Upper lobe of left lung (tissue), 6 donors: ENCODE measurements around the gene FRMPD2. TPM values are rescaled to one million over a fixed set of nuclear protein-coding genes. Genes with fewer than 3 reads are reported as not detected.

Experiments used
- ATAC-seq, 2 donors: fragments of 200-7000 bp; cut with Tn5 transposase; one replicate each; pipeline ENCODE4 v1.9.1; 2022; ENCODE audit warnings: mild to moderate bottlenecking in 2 of 2, moderate library complexity in 2 of 2; ENCODE audit not compliant: low FRiP score in 2 of 2
- DNase-seq, 2 donors: peaks; one replicate each; pipeline ENCODE4 v3.0.0-alpha.2; 2019 to 2020
- H3K27ac ChIP-seq, 4 donors: fragments of 200-600 bp; sonication (generic); one replicate each; pipeline ENCODE4 v1.5.1; 2016 to 2019
- H3K27me3 ChIP-seq, 4 donors: fragments of 200-600 bp; sonication (generic); one replicate each; pipeline ENCODE4 v1.5.1; 2017 to 2019
- H3K36me3 ChIP-seq, 4 donors: fragments of 200-600 bp; sonication (generic); one replicate each; pipeline ENCODE4 v1.5.1; 2016 to 2019
- H3K4me1 ChIP-seq, 4 donors: fragments of 200-600 bp; sonication (generic); one replicate each; pipeline ENCODE4 v1.5.1; 2018 to 2019
- H3K4me3 ChIP-seq, 4 donors: fragments of 200-600 bp; sonication (generic); one replicate each; pipeline ENCODE4 v1.5.1; 2017 to 2019; ENCODE audit warnings: mild to moderate bottlenecking in 2 of 4, moderate library complexity in 1 of 4
- H3K9me3 ChIP-seq, 4 donors: fragments of 200-600 bp; sonication (generic); one replicate each; pipeline ENCODE4 v1.5.1; 2018 to 2019
- CTCF ChIP-seq, 6 experiments: fragments of 450-650 bp in 4 of 6; fragments of 200-600 bp in 2 of 6; sonication (generic) in 2 of 6; IDR thresholded peaks; one replicate each; pipeline ENCODE4 v1.5.1; 2016 to 2019; ENCODE audit warnings: antibody characterized with exemption in 6 of 6
- EP300 ChIP-seq, 4 donors: sonication (generic); formaldehyde crosslinking; IDR thresholded peaks; one replicate each; pipeline ENCODE4 v1.5.1; 2017; ENCODE audit warnings: antibody characterized with exemption in 4 of 4, control low read depth in 2 of 4
- POLR2A ChIP-seq, 4 donors: fragments of 450-650 bp; IDR thresholded peaks; one replicate each; pipeline ENCODE4 v1.5.1; 2016 to 2017; ENCODE audit warnings: antibody characterized with exemption in 4 of 4, mild to moderate bottlenecking in 2 of 4
- POLR2AphosphoS5 ChIP-seq, 2 donors: sonication (generic); formaldehyde crosslinking; IDR thresholded peaks; one replicate each; pipeline ENCODE4 v1.5.1; 2017; ENCODE audit warnings: antibody characterized with exemption in 2 of 2
- WGBS, 2 donors: methylation state at CpG; one replicate each; pipeline ENCODE4 v1.1.5; 2017 to 2018; 5-methylcytosine and 5-hydroxymethylcytosine counted together
- total RNA-seq, 6 donors: library from RNA; depleted of rRNA in 4 of 6; stranded (reverse); fragments of >200 nt in 4 of 6; gene quantifications; one replicate each; pipeline versions ENCODE4 v1.1.0 to v1.2.1, GENCODE V29; 2016 to 2021
- donor health status: DM: no; HTN: no; CAD: no; lungs with moderate emphysema.
- donor health status: DM: no; HTN: yes; CAD: no; lungs with severe emphysema.

The FRMPD2 gene
- total RNA-seq, 6 donors from 2014 or later = 0.23 to 38.6 (median 5.6) TPM

GRCh38 chr10:48289501-48290238, 15.2 kb upstream of the FRMPD2 start:
- TF ChIP-seq POLR2A (IDR thresholded peaks at IDR 0.05) (no peak), EP300 (IDR thresholded peaks at IDR 0.05) (no peak), POLR2AphosphoS5 (IDR thresholded peaks at IDR 0.05) (no peak), CTCF (IDR thresholded peaks at IDR 0.05) (peak; percentile 60 to 80 (median 74))
- 23 to 30% methylated on average over 5 to 9 of the region's 9 CpGs for WGBS, 2 donors
- ATAC-seq = peak; percentile 59 to 79

GRCh38 chr10:48288661-48289060, 14.2 kb upstream of the FRMPD2 start:
- peaks cover 0 to 6% (median 1%) of the 10 kb centered on the region in 4 donors for H3K4me1 ChIP-seq
- peaks cover 0 to 5% (median 0%) of the 10 kb centered on the region in 4 donors for H3K9me3 ChIP-seq
- no peaks in the 10 kb centered on the region for H3K36me3 ChIP-seq
- 80 to 94% methylated on average over 7 of the region's 7 CpGs for WGBS, 2 donors
- DNase-seq (peak in 1 of 2 donors; percentile 31), ATAC-seq (no peak)
- no peaks in the 10 kb centered on the region for H3K27me3 ChIP-seq
- no peak overlapping the region for H3K4me3 ChIP-seq
- no peak for TF ChIP-seq CTCF (IDR thresholded peaks at IDR 0.05)
- TF ChIP-seq EP300 (IDR thresholded peaks at IDR 0.05) = no peak
- TF ChIP-seq POLR2A (IDR thresholded peaks at IDR 0.05) = no peak
- no peak for TF ChIP-seq POLR2AphosphoS5 (IDR thresholded peaks at IDR 0.05)
- H3K27ac ChIP-seq = no peak overlapping the region

More at GRCh38 chr10:48289501-48290238, 15.2 kb upstream of the FRMPD2 start:
- H3K27ac ChIP-seq = no peak overlapping the region
- no peaks in the 10 kb centered on the region for H3K36me3 ChIP-seq
- H3K4me1 ChIP-seq = peaks cover 0 to 6% (median 1%) of the 10 kb centered on the region in 4 donors
- peak in 1 of 2 donors; percentile 42 for DNase-seq
- H3K27me3 ChIP-seq = no peaks in the 10 kb centered on the region
- H3K4me3 ChIP-seq = no peak overlapping the region
- H3K9me3 ChIP-seq = no peaks in the 10 kb centered on the region

- ATAC-seq (peak in 1 of 2 donors; percentile 40), DNase-seq (peak in 1 of 2 donors; percentile 31)
- Histone ChIP-seq H3K9me3 (peaks cover 0 to 5% (median 0%) of the 10 kb centered on the region in 4 donors), H3K27me3 (no peaks in the 10 kb centered on the region), H3K36me3 (no peaks in the 10 kb centered on the region), H3K27ac (no peak overlapping the region), H3K4me1 (peaks cover 0 to 6% (median 1%) of the 10 kb centered on the region in 4 donors), H3K4me3 (no peak overlapping the region)
- TF ChIP-seq POLR2AphosphoS5 (IDR thresholded peaks at IDR 0.05) = no peak
- TF ChIP-seq EP300 (IDR thresholded peaks at IDR 0.05) = no peak
- no peak for TF ChIP-seq POLR2A (IDR thresholded peaks at IDR 0.05)
- TF ChIP-seq CTCF (IDR thresholded peaks at IDR 0.05) = no peak
- WGBS, 2 donors = 64 to 65% methylated on average over 11 to 13 of the region's 13 CpGs
These were observed 13.2 kb upstream of the FRMPD2 start for GRCh38 chr10:48287417-48288391.

GRCh38 chr10:48286356-48286755, 11.9 kb upstream of the FRMPD2 start:
- Histone ChIP-seq H3K4me3 (no peak overlapping the region), H3K9me3 (peaks cover 0 to 7% (median 0%) of the 10 kb centered on the region in 4 donors), H3K27me3 (no peaks in the 10 kb centered on the region), H3K4me1 (peaks cover 0 to 6% (median 1%) of the 10 kb centered on the region in 4 donors), H3K36me3 (no peaks in the 10 kb centered on the region), H3K27ac (no peak overlapping the region)
- DNase-seq (no peak), ATAC-seq (no peak)
- TF ChIP-seq POLR2A (IDR thresholded peaks at IDR 0.05) (no peak), POLR2AphosphoS5 (IDR thresholded peaks at IDR 0.05) (no peak), EP300 (IDR thresholded peaks at IDR 0.05) (no peak), CTCF (IDR thresholded peaks at IDR 0.05) (no peak)
- WGBS, 2 donors = 76 to 88% methylated on average over 1 of the region's 1 CpG
